ENCODE results near the gene CTTN. TPM values are rescaled to one million over a fixed set of nuclear protein-coding genes. Genes with fewer than 3 reads are reported as not detected.

CTTN gene
- 194 and 331 TPM in 2 replicates for total RNA-seq

DNA sequence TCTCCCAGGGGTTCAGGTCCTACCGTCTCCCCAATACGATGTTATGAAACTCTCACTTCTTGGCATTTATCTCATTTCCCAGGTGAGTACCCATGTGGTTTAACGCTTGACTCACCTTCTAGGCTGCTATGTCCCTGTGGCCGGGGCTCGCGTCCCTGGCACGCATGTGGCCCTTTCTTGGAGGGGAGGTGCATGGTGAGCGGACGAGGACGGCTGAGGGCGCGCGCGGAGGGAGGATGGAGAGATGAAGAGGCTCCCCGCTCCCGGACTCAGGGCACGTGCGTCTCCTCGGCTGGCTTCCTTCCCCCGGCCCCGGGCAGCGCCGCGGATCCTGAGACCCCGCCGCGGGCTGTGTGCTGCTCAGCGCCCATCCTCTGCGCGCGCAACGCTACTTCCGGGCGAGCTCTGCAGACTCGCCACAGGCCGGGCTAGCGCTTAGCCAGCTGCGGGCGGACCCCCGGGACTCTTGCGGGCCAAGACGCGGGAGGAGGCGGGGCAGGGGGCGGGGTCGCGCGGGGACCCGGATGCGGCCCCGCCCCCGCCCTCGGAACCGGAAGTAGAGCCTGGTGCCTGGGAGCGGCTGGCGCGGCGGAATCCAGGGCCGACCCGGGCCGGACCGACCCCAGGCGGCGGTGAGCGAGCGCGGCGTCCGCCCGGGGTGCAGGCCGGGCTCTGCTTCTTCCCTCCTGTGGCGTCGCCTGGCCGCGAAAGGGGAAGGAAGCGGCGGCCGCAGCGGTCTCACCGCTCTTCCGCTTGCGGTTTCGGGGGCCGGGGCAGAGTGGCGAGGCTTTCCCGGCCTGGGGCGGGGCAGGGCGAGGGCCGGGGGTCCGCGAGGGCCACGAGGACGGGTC is at the start of gene CTTN:
Gene CTTN (plus strand): TSS at position 547 of the 851 bp plus-strand sequence. CDS start 8,769 bp downstream, outside the sequence.

Other genes starting within 250 kb of the CTTN start
- gene FADD, start 195.2 kb upstream of the CTTN start, total RNA-seq = 23.5 and 30.6 TPM in 2 replicates
- gene PPFIA1, start 127.8 kb upstream of the CTTN start, total RNA-seq = 30.8 and 34.4 TPM in 2 replicates

Data from cardiac ventricle fibroblast (primary cell).